Measurements from ENCODE around the gene EVI5. TPM values are rescaled to one million over a fixed set of nuclear protein-coding genes. Genes with fewer than 3 reads are reported as not detected.
A peak's percentile ranks its signal among the peaks of the same experiment; 100 is the strongest.

The EVI5 gene
- total RNA-seq, 1 experiment from 2014 or later = 19.5 TPM

DNA sequence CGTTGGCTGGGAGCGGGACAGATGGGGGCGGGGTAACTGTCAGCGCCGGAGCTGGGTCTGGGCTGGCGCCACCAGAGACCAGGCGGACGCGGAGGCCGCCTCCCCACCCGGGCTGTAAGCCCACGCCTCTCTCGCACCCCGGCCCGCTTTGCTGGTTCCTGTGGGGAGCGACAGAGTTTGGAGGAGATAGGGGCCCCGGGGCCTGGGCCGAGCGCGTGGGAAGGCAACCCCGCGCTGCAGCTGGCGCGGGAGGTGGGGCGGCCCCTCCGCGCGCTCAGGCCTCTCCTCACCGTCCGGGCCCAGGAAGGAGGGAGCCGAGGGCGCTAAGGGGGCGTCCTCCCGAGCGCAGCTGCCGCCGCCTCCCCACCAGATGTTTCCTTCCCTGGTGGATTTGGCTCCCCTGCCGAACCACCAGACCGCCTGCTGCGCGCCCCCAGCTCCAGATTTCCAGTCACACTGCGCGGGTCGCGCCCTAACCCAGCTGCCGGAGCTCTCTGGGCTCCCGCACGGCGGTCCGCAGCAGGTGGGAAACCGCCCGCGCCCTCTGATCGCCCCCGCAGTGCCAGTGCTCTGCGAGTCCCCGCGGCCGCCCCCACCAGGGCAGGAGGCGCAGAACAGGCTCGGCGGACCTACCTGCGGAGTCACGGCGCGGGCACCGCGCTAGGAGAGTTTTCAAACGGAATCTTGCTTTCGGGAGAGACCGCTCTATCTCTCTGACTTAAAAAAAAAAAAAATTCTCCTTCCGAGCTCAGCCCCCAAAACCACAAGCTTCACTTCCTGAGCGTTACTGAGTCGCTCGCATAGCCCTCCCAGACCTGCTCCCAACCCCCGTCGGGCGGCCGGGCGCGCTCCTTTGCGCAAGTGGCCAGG, 299.3 kb downstream of the EVI5 start:
- peak; percentile 30 for DNase-seq (ENCODE audit: low spot score)

GRCh38 chr1:92484472-92485380, 300.2 kb downstream of the EVI5 start:
- DNase-seq (ENCODE audit: low spot score) = no peak

GRCh38 chr1:92483610-92484471, 301.1 kb downstream of the EVI5 start:
- DNase-seq (ENCODE audit: low spot score) = no peak

- no peak for DNase-seq (ENCODE audit: low spot score)
Measured at GRCh38 chr1:92482665-92483609, 302.0 kb downstream of the EVI5 start.

GRCh38 chr1:92481971-92482664, 302.8 kb downstream of the EVI5 start:
- no peak for DNase-seq (ENCODE audit: low spot score)

GRCh38 chr1:92481599-92481925, 303.3 kb downstream of the EVI5 start:
- no peak for DNase-seq (ENCODE audit: low spot score)

DNA sequence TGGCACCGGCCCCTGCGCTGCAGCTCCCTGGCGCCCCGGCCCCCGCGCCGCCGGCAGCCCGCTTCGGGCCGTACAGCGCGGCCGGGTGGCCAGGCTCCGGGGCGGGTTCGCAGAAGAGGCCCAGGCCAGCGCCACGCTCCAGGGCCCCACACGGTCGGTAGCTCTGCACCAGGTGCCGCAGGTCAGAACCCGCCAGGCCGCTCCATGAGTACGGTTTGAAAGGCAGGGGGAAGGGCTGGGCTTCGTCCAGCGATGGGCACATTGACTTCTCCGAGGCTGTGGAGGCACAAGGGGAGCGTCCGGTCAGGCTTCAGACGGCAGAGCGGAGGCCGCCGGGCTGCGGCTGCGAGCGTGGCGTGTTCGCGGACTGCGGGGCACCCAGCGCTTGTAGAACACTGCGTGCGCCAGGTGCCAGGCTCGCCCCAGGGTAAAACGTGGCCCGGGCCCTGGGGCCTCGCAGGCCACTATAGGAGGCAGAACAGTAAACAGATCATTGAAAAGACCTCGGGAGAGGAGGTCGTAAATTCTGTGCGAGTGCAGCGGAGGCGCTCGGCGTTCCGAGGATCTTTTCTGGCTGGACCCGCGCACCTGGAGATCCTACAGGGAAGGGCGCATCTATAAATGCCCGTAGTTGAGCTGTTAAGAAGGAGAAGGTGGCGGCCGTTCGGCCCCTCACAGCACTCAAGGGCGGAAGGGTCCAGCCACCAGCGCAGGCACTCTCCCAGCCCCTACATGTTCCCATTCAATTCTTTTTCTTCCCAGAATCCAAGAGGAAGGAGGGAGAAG, 303.9 kb downstream of the EVI5 start:
- no peak for DNase-seq (ENCODE audit: low spot score)

- no peak for DNase-seq (ENCODE audit: low spot score)
Measured at GRCh38 chr1:92480200-92480812, 304.6 kb downstream of the EVI5 start.

- DNase-seq (ENCODE audit: low spot score) = no peak
Measured at GRCh38 chr1:92479587-92479986, 305.3 kb downstream of the EVI5 start.

DNA sequence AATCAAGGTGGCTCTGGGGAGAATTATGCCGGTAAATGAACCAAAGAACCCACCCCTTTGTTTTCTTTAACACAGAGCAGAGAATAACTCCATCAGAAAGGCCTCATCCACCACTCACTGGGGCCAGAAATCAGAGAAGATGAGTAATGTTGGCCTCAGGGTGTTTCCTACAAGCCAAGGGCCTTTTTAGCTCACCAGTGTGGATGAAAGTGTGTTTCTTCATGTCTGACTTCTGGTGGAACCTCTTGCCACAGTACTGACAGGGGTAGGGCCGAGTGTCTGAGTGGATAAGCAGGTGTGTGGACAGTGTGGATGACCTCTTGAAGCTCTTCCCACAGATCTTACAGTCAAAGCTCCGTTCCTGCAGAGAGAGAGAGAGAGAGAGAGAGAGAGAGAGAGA, 306.5 kb downstream of the EVI5 start:
- DNase-seq (ENCODE audit: low spot score) = no peak

DNA sequence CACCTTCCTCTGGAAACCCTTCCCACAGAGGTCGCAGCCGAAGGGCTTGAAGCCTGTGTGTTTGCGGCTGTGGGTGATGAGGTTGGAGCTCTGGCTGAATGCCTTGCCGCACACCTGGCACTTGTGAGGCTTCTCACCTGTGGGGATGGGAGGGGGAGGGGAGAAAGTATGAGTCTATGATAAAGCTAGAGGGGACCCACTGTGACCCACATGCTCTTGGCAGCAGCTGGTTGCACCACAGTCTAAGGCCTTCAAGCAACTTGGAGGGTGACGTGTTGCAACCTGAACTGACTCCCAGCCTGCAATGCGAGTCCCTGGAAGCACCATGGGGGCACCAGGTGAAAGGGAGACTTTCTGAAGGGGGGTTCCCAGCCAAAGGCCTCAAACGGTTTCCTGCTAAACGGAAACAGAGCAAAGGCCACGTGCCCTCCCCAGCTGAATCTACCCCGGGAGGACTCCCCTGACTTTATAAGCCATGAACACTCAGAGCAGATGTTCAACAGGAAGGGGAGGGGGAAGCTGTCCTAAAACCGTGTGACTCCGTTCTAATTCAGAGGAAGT, 308.8 kb downstream of the EVI5 start:
- no peak for DNase-seq (ENCODE audit: low spot score)

DNA sequence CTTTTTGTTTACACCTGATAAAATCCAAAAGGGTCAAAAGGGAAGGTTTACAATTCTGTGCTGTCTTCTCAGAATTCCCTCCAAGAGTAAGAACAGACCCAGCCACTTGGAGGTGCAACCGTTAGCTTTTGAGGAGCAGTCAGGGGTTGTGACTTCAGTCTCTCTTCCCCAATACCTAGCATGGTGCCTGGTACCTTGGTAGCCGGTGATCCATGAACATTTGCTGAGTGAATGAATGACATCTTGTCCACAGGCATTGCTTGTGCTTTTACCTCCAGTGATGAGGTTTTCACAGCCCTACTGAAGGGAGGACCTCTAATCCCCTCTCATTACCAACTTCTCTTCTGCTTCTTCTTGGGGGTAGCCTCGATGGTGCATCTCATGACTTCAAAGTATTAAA, 309.9 kb downstream of the EVI5 start:
- DNase-seq (ENCODE audit: low spot score) = no peak

DNA sequence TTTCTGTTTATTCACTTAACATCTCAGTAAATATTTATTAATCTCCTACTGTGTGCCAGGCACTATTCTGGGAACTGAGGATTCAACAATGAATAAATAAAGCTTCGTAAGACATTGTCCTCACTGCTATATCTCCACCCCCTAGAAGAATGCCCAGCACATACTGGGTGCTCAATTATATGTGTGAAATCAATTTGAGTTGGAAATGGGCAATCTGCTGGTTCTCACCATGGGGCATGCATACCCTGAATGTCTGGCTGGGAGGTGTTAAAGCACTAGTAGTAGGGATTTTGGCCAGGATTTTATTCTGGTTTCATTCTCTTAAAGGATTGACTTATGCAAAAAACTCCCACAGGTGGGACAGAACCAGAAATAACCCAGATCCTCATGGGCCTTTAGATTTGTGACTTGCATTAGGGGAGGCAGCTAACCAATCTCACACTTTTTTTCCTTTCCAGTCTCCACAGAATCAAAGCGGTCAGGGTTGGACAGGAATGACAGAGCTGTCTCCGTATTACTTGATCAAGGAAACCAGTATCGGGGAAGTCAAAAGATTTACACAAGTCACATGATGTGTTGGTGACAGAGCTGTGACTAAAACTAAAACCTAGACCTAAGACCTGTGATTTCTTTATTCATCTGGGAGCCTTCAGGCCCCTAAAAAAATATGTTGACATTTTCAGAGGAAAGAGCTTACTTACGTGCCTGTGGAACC, 311.0 kb downstream of the EVI5 start:
- no peak for DNase-seq (ENCODE audit: low spot score)

GRCh38 chr1:92470216-92470615, 314.7 kb downstream of the EVI5 start:
- no peak for DNase-seq (ENCODE audit: low spot score)

DNA sequence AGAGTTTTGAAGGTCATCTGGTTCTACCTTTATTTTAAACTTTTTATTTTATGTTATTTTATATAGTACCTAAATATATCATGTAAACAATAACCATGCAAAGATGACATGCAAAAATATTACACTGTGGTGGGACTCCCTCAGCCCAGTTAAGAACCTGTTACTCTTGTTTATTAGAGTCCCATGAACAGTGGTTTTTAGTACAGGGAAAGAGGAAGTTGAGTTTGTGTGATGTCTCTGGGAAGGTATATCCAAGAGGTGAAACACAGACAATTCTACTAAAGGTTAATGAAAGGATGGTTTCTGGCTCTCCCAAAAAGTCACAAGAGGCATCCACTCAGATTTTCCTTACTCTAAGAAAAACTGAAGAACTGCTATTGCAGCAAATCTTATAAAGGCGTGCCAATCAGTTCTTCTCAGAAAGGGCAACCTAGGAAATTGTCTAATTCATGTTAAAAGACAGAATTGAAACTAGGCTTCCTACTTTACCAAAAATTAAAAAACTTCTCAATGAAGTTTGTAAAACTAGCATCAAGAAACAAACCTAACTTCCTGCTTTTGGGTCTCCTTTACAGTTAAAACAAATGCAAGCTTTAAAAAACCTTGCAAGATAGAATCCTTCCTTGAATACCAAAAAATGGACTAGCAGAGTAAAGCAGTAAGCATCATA, 318.1 kb downstream of the EVI5 start:
- no peak for DNase-seq (ENCODE audit: low spot score)

DNA sequence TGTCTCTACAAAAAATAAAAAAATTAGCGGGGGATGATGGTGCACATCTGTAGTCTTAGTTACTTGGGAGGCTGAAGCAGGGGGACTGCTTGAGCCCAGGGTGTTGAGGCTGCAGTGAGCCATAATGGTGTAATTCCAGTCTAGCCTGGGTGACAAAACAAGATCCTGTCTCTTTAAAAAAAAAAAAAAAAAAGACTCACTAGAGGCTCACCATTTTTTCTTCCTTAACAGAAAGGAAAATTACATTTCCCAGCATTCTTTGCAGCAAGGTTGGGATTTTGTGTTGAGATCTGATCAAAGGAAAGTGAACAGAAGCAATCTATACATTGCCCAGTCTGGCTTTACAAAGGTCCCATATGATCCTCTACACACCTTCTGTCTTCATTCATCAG, 319.7 kb downstream of the EVI5 start:
- DNase-seq (ENCODE audit: low spot score) = no peak

DNA sequence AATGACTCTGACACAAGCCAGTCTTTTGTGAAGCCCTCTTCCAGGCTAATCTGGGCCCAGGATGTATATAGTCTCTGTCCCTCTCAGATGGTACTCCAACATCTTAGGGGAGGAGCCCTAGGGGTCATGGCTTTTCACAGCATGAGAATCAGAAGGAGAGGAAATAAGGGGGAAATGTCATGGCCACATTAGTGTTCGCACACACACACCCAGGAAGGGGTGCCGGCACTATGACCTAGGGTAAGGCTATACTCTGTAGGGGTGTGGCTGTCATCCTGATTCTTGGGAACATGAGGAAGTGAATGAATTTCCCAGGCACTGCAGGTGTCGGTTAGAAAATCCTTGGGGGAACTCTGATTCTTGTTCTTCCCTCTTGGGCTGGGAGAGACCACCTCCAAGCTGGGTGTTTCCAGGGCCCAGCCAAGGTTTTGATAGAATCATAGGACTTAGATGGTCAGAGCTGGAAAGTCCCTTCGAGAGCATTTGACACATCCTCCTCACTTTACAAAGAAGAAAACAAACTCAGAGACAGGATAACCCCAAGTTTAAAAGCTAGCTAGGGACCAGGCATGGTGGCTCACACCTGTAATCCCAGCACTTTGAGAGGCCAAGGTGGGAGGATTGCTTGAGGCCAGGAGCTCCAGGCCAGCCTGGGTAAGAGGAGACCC, 320.2 kb downstream of the EVI5 start:
- no peak for DNase-seq (ENCODE audit: low spot score)
